Prostate gland (tissue), 2 donors: ENCODE data around the gene NXPH1.

Source experiments
- POLR2AphosphoS5 ChIP-seq: sonication (generic); formaldehyde crosslinking; IDR thresholded peaks from one replicate; pipeline ENCODE4 v1.6.1; 2017; ENCODE audit warnings: antibody characterized with exemption
- TF ChIP-seq, protein P1 (sequence below), 4 experiments: fragments of 200-600 bp in 2 of 4; fragments of 450-650 bp in 2 of 4; sonication (generic) in 2 of 4; IDR thresholded peaks; 1 replicate in 3 of 4; 2 replicates in 1 of 4; pipeline ENCODE4 v1.5.1; 2016 to 2019; ENCODE audit warnings: antibody characterized with exemption in 4 of 4, mild to moderate bottlenecking in 2 of 4, moderate library complexity in 2 of 4

DNA sequence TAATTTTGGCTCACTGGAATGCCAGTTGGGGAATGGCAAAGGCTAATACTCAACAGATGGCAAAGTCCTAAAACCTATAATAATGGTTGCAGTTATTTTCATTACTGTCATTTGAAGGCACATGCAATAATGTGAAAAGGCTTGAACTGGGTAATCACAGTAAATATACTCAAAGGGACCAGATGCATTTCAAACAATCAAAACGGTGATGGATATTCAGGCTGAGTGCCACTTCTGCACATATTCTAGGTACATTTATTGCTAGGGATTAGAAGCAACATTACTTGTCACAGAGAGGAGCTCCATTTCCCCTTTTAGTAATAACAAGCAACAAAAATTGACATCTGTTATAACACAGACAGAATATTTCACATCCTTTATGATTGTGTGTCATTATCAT, 171.8 kb downstream of the NXPH1 start:
- TF ChIP-seq, protein P1, sequence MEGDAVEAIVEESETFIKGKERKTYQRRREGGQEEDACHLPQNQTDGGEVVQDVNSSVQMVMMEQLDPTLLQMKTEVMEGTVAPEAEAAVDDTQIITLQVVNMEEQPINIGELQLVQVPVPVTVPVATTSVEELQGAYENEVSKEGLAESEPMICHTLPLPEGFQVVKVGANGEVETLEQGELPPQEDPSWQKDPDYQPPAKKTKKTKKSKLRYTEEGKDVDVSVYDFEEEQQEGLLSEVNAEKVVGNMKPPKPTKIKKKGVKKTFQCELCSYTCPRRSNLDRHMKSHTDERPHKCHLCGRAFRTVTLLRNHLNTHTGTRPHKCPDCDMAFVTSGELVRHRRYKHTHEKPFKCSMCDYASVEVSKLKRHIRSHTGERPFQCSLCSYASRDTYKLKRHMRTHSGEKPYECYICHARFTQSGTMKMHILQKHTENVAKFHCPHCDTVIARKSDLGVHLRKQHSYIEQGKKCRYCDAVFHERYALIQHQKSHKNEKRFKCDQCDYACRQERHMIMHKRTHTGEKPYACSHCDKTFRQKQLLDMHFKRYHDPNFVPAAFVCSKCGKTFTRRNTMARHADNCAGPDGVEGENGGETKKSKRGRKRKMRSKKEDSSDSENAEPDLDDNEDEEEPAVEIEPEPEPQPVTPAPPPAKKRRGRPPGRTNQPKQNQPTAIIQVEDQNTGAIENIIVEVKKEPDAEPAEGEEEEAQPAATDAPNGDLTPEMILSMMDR (IDR thresholded peaks at IDR 0.05) = no peak
- no peak for TF ChIP-seq POLR2AphosphoS5
